Astrocyte of the cerebellum (primary cell): ENCODE results near the gene LSM4.
A peak's percentile ranks its signal among the peaks of the same experiment; 100 is the strongest.

Experiments used
- DNase-seq: peaks from one replicate; pipeline ENCODE4 v3.0.0-alpha.2; 2011; ENCODE audit warnings: low read depth
- H3K4me3 ChIP-seq: 2 replicates; pipeline ENCODE4 v1.5.1; 2011; ENCODE audit warnings: mild to moderate bottlenecking, low read depth, low read length, moderate library complexity
- in situ Hi-C: cut with HindIII; loops from 2 replicates; pipeline ENCODE4 v1.10.0; 2017; ENCODE audit warnings: low sequenced_read_pairs
- TF ChIP-seq, protein P1 (sequence below): IDR thresholded peaks from 2 replicates; pipeline ENCODE4 v1.5.1; 2012; ENCODE audit warnings: low read length, low read depth, moderate library complexity, mild to moderate bottlenecking; ENCODE audit errors: missing control alignments

LSM4 gene

DNA sequence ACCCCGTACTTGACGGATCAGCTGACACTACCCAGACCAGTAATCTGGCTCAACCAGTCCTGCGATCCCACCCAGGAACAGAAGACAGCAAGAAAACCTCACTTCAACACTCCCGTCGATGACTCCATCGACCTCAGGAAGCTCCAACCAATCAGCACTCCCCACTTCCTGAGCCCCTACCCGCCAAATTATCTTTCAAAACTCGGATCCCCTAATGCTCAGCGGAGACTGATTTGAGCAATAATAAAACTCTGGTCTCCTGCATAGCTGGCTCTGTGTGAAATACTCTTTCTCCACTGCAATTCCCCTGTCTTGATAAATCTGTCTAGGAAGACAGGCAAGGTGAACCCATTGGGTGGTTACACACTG lies 1.2 kb downstream of the LSM4 start:
- no peak for DNase-seq
- TF ChIP-seq, protein P1, sequence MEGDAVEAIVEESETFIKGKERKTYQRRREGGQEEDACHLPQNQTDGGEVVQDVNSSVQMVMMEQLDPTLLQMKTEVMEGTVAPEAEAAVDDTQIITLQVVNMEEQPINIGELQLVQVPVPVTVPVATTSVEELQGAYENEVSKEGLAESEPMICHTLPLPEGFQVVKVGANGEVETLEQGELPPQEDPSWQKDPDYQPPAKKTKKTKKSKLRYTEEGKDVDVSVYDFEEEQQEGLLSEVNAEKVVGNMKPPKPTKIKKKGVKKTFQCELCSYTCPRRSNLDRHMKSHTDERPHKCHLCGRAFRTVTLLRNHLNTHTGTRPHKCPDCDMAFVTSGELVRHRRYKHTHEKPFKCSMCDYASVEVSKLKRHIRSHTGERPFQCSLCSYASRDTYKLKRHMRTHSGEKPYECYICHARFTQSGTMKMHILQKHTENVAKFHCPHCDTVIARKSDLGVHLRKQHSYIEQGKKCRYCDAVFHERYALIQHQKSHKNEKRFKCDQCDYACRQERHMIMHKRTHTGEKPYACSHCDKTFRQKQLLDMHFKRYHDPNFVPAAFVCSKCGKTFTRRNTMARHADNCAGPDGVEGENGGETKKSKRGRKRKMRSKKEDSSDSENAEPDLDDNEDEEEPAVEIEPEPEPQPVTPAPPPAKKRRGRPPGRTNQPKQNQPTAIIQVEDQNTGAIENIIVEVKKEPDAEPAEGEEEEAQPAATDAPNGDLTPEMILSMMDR = no peak
- peak overlapping the region; percentile 75 for H3K4me3 ChIP-seq
- in situ Hi-C loops = no loop called here

DNA sequence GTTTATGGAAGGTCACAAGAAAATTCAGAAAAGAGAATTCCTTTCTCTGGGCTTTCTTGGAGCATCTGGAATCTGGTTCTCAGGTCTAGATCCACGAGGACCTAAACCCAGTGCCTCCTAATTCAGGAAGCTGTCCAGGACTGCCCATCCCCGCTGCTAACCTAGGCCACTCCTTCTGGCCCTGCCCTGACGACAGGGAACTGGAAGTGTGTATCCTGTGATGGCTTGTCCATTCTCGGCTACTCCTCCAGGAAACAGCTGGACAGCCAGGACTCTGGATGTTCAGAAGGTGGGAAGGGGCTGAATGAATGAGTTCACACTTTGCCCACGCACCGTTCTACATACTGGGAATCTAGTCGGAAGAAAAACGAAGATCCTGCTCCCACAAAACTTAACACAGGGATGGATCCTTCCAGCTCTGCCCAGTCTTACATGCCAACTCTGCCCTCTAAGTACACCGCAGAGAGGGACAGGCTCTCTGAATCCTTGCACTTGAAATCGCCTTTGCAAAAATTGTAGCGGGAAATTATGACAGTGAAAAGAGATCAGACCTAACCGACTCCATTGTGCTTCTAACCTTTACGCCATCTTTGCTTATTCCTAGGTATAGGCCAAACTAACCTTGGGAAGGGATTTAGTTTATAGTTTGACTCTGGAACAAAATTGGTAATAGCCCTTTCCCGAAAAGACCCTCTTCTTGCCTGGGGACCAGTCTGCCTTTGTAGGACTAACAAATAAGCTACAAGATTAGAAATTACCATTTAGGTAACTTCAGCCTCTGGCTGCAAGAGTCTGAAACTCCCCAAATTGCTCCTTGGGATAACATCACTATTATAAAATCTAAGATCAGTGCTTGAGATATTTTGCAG lies 1.8 kb downstream of the LSM4 start:
- in situ Hi-C loops = no loop called here
- no peak for DNase-seq
- H3K4me3 ChIP-seq = no peak overlapping the region
- TF ChIP-seq, protein P1 = no peak

DNA sequence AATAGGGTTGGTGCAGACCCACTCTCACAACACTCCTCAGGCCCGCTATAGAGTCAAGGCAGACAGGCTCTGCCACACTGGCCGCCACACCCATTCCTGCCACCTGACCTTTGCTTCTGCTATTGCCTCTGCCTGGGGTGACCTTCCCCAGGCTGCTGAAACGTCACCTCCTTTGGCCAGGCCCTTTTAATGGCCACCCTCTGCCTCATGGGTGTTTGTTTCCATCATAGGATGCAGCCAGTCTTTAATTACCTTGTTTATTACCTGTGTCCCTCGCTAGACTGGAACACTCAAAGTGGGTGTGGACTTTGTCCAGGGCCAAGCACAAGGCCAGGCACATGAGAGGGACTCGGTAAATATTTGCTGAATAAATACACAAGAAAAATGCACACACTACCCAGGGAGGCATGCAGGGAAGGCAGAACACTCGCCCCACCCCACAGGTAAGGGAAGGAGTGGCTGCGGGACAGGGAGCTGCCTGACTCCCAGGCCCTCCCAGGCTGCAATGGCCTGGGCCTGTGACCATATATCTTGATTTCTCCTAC lies 3.2 kb downstream of the LSM4 start:
- TF ChIP-seq, protein P1 = no peak
- in situ Hi-C loops = no loop called here
- no peak for DNase-seq
- H3K4me3 ChIP-seq = no peak overlapping the region

DNA sequence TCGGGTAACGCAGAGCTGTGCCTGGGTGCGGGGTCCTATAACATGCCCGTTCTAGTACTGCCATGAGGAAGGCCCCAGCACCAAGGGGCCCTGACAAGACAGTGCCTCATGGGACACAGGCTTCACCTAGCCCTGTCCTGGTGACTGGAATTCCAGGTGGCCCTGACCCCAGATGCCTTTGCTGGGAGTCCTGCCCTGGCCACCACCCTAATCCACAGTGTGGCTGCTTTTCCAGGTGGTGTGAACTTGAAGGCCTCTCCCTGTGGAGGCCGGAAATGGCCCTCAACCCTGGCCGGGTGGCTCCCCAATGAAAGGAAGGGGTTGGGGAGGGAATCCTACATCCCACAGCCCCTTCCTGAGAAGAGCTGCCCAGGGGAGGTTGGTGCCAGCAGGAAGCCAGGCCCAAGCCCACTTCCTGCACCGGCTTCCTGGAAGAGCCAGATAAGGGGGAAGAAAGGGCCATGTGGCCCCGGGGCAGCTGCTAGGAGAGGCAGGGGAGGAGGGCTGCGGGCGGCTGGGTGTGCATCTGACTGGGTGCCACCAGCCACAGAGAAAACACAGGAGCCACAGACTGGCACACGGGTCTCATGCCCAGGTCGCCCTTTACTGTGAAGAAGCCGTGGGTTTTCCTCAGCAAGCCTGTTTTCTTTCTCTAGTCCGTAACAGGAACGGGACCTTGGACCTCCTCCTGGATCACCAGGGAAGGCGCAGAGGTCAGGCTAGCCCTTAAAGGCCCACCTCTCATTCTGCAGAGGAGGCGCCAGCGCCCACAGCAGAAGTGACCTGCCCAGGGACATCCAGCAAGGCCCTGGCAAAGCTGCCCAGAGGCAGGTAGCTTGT lies 4.7 kb downstream of the LSM4 start:
- in situ Hi-C loops = no loop called here
- H3K4me3 ChIP-seq = no peak overlapping the region
- TF ChIP-seq, protein P1 = no peak
- no peak for DNase-seq

DNA sequence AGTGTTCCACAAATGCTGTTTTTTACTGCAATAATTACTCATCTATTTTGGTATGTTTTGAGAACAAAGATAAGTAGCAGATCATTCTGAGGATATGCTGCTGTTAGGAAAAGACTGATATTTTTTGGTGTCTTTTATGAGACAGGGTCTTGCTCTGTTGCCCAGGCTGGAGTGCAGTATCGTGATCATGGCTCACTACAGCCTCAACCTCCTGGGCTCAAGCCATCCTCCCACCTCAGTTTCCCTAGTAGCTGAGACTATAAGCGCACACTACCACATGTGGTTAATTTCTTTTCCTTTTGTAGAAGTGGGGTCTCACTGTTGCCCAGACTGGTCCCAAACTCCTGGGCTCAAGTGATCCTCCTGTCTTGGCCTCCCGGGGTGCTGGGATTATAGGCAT lies 9.5 kb downstream of the LSM4 start:
- in situ Hi-C loops = no loop called here

DNA sequence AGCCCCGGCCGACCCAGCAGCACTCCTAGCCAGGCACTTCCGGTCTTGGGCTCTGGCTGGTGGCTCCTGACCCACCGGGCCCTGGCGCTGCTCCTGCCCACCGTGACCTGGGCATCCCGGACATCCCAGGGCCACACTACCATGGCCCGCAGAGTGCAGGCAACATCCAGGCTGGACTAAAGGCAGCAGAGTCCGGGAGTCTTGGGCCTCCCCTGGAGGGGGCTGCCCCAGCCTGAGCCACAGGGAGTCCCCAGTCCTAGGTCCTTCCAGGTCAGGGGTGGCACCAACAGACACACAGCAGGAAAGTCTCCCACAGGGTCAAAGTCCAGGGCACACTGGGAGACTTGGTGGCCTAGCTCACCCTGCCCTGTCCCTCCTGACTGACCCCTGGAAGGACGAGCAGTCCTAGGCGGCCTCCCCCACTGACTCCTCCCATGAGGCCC lies 10.8 kb downstream of the LSM4 start:
- no peak for DNase-seq
- TF ChIP-seq, protein P1 = no peak
- H3K4me3 ChIP-seq = no peak overlapping the region
- in situ Hi-C loops = no loop called here

More for the DNA sequence above, 9.5 kb downstream of the LSM4 start:
- TF ChIP-seq, protein P1 = no peak
- no peak overlapping the region for H3K4me3 ChIP-seq
- no peak for DNase-seq
